ENCODE results near the gene MYEOV. TPM values are rescaled to one million over a fixed set of nuclear protein-coding genes. Genes with fewer than 3 reads are reported as not detected.

Gene MYEOV
- total and polyA plus RNA-seq, 4 donors: 0.52 TPM; not detected in 3

DNA sequence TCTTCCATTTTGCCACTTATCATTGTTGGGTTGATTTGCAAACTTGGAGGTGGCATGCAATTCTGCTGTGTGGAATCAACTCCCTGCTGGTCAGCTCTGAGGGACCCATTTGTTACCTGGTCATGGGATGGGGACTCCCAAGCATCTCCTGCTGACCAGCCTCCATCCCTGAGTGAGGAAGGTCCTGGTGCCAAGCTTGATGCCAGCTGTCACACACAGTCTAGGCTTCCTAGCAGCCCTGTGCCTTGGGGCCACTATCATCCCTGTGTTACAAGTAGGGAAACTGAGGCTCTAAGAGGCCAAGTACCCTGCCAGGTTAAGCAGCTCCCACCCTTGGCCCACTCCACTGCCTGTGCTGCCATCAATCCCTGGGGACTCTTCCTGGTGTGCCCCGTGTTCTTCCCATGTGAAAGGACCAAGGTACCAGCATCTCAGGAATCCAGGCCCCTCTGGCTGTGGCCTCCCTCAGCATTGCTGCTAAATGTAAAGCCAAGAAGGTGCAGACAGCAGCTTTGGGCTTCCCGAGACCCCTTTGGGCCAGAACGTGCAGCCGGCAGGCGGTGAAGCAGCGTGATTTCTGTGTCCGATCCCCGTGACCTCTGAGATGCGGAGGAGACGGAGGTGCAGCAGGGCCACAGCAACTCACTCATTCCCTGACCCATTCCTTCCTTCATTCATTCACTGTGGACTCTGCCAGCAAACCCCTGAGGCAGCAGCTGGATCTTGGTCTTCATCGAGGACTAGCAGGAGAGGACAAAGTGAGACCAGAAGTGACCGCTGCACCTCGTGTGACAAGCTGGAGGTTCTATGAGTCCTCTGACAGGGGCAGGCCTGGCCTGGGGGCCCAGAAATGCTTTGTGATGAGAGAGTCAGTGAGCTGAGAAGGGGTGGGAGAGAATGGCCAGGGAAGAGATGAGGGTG, 49.7 kb downstream of the MYEOV start:
- Histone ChIP-seq H3K4me3 (ENCODE audit: low read length in 2 of 2) (no peak overlapping the region), H3K4me1 (ENCODE audit: control insufficient read depth in 1 of 2, insufficient read depth in 2 of 2, low read length in 2 of 2) (no peaks in the 10 kb centered on the region), H3K27ac (ENCODE audit: low read depth in 1 of 2, low read length in 2 of 2) (no peak overlapping the region), H3K36me3 (ENCODE audit: control insufficient read depth in 1 of 2, insufficient read depth in 2 of 2, low read length in 1 of 2) (no peaks in the 10 kb centered on the region), H3K9me3 (ENCODE audit: control insufficient read depth, low read length) (no peaks in the 10 kb centered on the region), H3K27me3 (ENCODE audit: control insufficient read depth in 1 of 2, insufficient read depth in 2 of 2, low read length in 1 of 2) (no peaks in the 10 kb centered on the region)
- intact Hi-C loops (cut with DNase I): no loop called here
- DNase-seq: no peak
- 96 to 97% methylated on average over 13 of the region's 13 CpGs for WGBS, 2 donors
- ATAC-seq (ENCODE audit: low FRiP score): no peak

DNA sequence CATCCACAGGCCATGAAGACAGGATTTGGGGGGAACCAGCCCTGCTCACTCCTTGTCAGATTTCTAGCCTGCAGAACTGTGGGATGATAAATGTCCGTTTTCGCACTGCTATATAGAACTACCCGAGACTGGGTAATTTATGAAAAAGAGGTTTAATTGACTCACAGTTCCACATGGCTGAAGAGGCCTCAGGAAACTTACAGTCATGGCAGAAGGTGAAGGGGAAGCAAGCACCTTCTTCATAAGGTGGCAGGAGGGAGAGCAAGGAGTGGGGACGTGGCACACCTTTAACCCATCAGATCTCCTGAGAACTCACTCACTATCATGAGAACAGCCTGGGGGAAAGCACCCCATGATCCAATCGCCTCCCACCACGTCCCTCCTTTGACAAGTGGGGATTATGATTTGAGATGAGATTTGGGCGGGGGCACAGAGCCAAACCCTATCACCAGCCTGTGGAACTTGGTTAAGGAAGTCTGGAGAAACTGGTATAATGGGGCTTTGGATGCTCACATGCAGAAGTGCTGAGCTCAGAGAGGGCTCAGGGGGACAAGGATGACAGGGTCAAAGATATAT, 50.7 kb downstream of the MYEOV start:
- H3K4me3 ChIP-seq (ENCODE audit: low read length in 2 of 2): no peak overlapping the region
- no peaks in the 10 kb centered on the region for H3K27me3 ChIP-seq (ENCODE audit: control insufficient read depth in 1 of 2, insufficient read depth in 2 of 2, low read length in 1 of 2)
- no peak for DNase-seq
- H3K27ac ChIP-seq (ENCODE audit: low read depth in 1 of 2, low read length in 2 of 2): no peak overlapping the region
- no peaks in the 10 kb centered on the region for H3K4me1 ChIP-seq (ENCODE audit: control insufficient read depth in 1 of 2, insufficient read depth in 2 of 2, low read length in 2 of 2)
- H3K36me3 ChIP-seq (ENCODE audit: control insufficient read depth in 1 of 2, insufficient read depth in 2 of 2, low read length in 1 of 2): no peaks in the 10 kb centered on the region
- intact Hi-C loops (cut with DNase I): no loop called here
- H3K9me3 ChIP-seq (ENCODE audit: control insufficient read depth, low read length): no peaks in the 10 kb centered on the region
- no peak for ATAC-seq (ENCODE audit: low FRiP score)
- WGBS, 2 donors: 83 to 87% methylated on average over 7 of the region's 7 CpGs

Other genes with a start within 250 kb of the MYEOV start
- 10 to 100 TPM; 25.8 to 27.9 TPM for gene TPCN2, start 245.2 kb upstream of the MYEOV start, total RNA-seq
- gene TPCN2, start 245.2 kb upstream of the MYEOV start, polyA plus RNA-seq: 10 to 100 TPM in 1 of 2 donors, 1 to 10 TPM in 1; 1.5 to 20.8 TPM
- gene SMIM38, start 138.2 kb upstream of the MYEOV start, total RNA-seq: 1 to 10 TPM; 1.6 to 2.8 TPM
- gene SMIM38, start 138.2 kb upstream of the MYEOV start, polyA plus RNA-seq: under 1 TPM in 1 of 2 donors, not detected in 1; 0.56 TPM
- gene LINC01488, start 187.5 kb downstream of the MYEOV start, total RNA-seq: not detected
- not detected for gene LINC01488, start 187.5 kb downstream of the MYEOV start, polyA plus RNA-seq